ENCODE measurements around the gene DTNBP1.
"Not testable (repeated sequence)": the region's sequence is repeated elsewhere in the genome, so short reads cannot be mapped to it uniquely, and the experiment has no call there.

DTNBP1 gene

GRCh38 chr6:15554728-15555100 lies 108.1 kb downstream of the DTNBP1 start:
- no peak for DNase-seq

GRCh38 chr6:15553736-15554294 lies 109.0 kb downstream of the DTNBP1 start:
- DNase-seq = no peak

GRCh38 chr6:15553031-15553430 lies 109.8 kb downstream of the DTNBP1 start:
- DNase-seq = no peak

DNA sequence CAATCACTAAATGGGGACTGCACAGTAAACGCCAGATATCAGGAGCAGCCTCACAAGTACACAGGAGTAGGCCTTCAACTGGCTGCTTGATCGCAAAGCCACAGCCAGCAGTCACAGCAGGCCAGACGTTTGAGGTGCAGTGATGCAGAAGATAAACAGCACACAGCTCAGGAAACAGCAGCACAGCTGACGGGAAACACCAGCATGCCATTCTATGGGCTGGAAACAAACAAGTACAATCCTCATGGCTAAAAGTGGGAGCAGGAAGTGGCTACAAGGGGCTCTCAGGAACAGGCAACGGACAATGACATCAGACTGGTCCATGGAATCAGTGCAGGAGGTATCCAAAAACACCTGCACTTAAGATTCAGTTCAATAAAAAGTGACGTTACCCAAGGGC lies 111.0 kb downstream of the DTNBP1 start:
- DNase-seq = no peak

DNA sequence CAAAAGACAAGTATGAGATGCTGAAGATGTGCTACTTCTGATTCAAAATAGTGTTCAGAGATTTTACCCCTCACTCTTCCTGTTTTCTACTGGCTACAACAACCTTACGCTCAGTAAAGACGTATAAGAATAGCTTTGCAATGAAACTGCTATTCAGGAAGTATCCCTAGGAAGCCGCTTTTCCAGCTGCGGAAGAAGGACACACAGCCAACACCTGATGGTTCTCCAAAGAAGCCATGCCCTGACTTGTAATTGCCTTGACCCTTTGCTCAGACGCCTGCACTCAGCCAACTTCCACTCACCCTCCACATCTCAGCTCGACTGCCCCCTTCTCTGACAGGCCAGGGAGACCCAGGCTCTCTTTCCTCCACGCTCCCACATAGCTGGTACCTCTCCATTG lies 111.6 kb downstream of the DTNBP1 start:
- DNase-seq = no peak

DNA sequence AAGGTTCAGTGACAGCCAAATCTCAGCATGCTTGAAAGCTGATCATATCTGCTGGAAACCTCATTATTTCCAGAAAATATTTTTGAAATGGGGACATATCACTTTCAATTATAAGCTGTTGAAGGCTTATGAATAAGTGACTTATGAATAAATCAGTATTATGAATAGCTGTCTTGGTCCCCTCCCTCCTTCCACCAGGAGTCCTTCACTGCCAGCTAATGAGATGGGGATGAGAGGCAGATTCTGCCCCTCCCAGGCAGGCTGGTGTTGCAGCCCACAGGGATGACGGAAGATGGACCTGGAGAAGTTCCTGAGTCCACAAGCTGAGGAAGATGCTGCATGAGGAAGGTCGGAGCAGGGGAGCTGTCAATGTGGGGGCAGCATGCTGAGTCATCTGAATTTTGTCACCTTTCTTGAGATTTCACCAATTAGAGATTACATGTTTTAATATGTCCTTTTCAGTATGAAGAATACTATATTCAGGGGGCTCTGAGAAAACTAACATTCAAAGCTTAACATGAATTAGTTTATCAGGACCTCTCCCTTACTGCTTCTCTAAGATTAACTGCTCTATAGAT lies 112.2 kb downstream of the DTNBP1 start:
- DNase-seq = no peak

GRCh38 chr6:15549371-15549770 lies 113.5 kb downstream of the DTNBP1 start:
- no peak for DNase-seq

GRCh38 chr6:15547400-15547799 lies 115.4 kb downstream of the DTNBP1 start:
- no peak for DNase-seq

GRCh38 chr6:15546591-15546990 lies 116.2 kb downstream of the DTNBP1 start:
- no peak for DNase-seq

- no peak for DNase-seq
Measured at GRCh38 chr6:15544321-15544900, 118.4 kb downstream of the DTNBP1 start.

DNA sequence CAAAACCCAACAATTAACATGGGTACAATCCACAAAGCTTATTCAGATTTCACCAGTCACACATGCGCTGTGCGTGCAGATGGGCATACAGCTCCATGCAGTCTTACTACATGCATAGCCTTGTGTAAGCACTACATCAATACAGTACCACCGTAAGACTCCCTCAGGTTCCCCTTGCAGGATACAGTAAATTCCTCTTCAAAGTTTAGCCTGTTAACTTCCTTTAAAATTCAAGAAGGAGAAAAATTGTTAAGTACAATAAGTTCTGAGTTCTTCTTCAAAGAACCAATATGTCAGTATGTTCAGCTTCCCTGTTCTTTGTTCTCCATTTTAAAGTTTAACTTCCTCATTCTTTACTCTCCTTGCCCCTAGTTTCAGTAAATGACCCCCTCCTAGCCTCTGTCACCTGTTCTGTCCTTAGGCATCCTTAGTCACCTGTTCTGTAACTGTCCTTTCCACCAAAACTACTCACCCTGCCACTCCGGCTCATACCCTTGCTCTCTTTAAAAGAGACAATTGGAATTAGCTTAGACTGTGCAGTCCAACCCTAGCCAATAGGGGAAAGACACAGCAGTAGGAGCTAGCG lies 119.4 kb downstream of the DTNBP1 start:
- not testable (repeated sequence) for DNase-seq

DNA sequence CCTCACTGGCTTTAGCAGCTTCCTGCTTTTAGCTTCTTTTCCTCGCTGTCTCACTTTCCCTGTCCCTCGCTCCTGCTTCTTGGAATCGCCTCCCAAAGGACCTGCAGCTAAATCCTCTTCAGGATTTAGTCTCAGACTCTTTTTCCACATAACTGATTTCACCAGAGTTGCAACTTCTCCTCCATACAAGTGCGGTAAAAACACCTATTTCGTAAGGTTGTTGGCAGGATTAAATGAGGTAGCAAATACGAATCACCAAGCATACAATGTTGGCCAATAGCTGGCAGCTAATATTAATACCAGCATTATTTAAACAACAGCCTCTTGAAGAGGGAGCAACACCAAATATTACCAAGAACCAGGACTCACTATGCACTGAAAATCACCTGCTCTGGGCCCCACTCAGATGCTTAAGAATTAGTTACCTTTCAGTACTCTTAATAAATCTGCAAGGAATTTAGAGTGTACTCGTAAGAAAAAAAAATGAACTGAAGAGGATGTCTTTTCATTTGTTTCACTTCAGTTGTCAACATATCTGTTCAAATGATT lies 123.0 kb downstream of the DTNBP1 start:
- no peak for DNase-seq

DNA sequence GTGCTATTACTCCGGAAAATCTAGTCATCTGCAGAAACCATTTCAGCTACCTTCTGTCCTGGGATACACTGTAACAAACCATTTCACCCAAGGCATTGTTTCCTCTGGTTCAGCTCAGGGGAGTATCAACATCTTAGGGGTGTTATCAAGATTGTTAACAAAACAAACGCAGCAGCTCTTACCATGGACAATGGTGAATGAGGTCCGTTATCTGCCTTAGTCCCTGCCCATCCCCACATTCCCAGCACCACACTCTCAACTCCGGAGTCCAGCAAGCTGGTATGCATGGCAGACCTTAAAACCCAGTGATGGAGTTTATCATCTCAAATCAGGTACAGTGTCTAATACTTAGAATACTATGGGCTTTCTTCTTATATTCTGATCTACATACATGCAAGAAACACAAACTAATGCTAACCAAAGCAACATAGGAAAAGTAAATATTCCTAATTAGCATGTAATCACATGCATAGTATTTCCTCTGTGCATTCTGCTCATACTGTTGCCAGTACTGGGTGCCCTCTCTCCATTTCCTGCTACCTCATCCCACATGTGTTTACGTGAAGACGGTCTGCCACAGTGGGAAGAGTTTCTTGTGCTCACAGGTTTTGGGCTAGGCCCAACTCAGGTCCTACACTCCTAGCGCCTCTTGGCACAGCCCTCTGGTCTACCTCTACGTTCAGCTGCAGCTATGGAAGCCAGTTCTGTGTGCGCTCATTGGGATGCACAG lies 123.9 kb downstream of the DTNBP1 start:
- DNase-seq = no peak

GRCh38 chr6:15538106-15538505 lies 124.7 kb downstream of the DTNBP1 start:
- no peak for DNase-seq

DNA sequence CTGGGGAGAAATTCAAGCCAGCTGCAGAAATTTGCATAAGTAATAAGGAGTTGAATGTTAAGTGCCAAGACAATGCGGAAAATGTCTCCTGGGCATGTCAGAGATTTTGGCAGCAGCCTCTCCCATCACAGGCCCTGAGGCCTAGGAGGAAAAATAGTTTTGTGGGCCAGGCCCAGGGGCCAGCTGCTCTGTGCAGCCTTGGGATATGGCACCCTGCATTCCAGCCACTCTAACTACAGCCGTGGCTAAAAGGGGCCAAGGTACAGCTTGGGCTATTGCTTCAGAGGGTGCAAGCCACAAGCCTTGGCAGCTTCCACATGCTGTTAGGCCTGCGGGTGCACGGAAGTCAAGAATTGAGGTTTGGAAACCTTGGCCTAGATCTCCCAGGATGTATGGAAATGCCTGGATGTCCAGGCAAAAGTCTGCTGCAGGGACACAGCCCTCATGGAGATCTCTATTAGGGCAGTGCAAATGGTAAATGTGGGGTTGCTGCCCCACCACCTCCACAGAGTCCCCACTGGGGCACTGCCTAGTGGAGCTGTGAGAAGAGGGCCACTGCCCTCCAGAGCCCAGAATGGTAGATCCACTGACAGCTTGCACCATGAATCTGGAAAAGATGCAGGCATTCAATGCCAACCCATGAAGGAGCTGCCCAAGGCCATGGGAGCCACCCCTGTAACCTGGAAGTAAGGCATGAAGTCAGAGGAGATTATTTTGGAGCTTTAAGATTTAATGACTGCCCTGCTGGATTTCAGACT lies 126.5 kb downstream of the DTNBP1 start:
- no peak for DNase-seq

DNA sequence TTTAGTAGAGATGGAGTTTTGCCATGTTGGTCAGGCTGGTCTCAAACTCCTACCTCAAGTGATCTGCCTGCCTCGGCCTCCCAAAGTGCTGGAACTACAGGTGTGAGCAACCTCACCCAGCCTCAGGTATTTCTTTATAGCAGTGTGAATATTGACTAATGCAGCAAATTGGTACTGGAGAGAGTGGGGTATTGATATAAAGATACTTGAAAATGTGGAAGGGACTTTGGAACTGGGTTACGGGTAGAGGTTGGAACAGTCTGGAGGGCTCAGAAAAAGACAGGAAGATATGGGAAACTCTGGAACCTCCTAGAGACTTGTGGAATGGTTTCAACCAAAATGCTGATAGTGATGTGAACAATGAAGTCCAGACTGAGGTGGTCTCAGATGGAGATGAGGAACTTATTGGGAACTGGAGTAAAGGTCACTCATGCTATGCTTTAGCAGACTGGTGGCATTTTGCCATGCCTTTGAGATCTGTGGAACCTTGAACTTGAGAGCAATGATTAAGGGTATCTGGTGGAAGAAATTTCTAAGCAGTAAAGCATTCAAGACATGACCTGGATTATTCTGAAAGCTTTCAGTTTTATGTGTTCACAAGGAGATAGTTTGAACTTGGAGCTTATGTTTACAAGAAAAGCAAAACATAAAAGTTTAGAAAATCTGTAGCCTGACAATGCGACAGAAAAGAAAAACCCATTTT lies 127.2 kb downstream of the DTNBP1 start:
- no peak for DNase-seq

GRCh38 chr6:15534974-15535373 lies 127.9 kb downstream of the DTNBP1 start:
- no peak for DNase-seq

- no peak for DNase-seq
Measured at GRCh38 chr6:15533379-15534026, 129.3 kb downstream of the DTNBP1 start.

- DNase-seq = no peak
Measured at GRCh38 chr6:15531973-15532372, 130.9 kb downstream of the DTNBP1 start.

DNA sequence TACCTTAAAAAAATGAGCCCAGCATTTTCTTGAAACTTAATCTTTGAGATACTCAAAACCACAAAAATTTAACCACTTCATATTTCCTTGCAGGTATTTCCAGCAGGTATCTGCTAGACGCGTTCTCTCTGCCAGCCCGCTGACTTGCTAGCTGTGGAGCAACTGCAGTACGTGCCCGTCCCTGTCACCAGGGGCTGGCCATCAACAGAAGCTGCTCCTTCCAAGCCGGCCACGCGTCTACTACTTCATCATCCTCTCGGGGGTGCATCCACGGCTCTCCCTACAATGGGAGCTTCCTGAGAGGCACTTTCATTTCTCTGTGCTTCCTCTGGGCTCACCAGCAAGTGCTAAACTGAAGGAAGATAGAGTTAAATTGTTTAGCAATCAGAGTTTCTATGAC lies 132.4 kb downstream of the DTNBP1 start:
- DNase-seq = no peak

DNA sequence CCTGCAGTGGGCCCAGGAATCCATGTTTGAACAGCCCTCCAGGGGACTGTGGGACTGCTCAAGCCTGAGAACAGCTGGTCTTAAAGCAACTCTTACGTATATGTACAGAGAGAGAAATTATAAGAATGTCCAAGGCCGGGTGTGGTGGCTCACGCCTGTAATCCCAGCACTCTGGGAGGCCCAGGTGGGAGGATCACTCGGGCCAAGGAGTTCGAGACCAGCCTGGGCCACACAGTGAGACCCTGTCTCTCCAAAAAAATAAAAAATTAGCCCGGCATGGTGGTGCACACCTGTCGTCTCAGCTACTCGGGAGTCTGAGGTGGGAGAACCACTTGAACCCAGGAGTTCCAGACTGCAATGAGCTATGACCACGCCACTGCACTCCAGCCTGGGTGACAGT lies 134.0 kb downstream of the DTNBP1 start:
- no peak for DNase-seq

Measured in EL (cell line).